ENCODE data around the gene MESP1. TPM values are rescaled to one million over a fixed set of nuclear protein-coding genes. Genes with fewer than 3 reads are reported as not detected.

MESP1 gene
- total RNA-seq, 4 donors from 2014 or later, result 0.15 to 2.0 (median 0.60) TPM

GRCh38 chr15:89759835-89760234 lies 8.8 kb upstream of the MESP1 start:
- no peak overlapping the region for H3K4me3 ChIP-seq
- ATAC-seq, result no peak
- 60 to 100% methylated on average over 1 of the region's 3 CpGs for WGBS, 2 donors (ENCODE audit: low coverage in 1 of 2)

GRCh38 chr15:89758981-89759380 lies 7.9 kb upstream of the MESP1 start:
- WGBS, 2 donors (ENCODE audit: low coverage in 1 of 2), result 86% methylated on average over 4 of the region's 8 CpGs; no CpG with 5 or more reads in 1 of the 2 donors
- H3K36me3 ChIP-seq, result no peaks in the 10 kb centered on the region
- no peaks in the 10 kb centered on the region for H3K9me3 ChIP-seq
- H3K27me3 ChIP-seq, result peaks cover 6% of the 10 kb centered on the region
- no peak overlapping the region for H3K27ac ChIP-seq
- peaks cover 0 to 12% (median 2%) of the 10 kb centered on the region in 3 donors for H3K4me1 ChIP-seq
- no peak for ATAC-seq
- TF ChIP-seq POLR2AphosphoS5 (IDR thresholded peaks at IDR 0.05) (no peak), EP300 (IDR thresholded peaks at IDR 0.05) (no peak), CTCF (IDR thresholded peaks at IDR 0.05) (no peak), POLR2A (IDR thresholded peaks at IDR 0.05) (no peak)
- H3K4me3 ChIP-seq, result no peak overlapping the region

More at GRCh38 chr15:89759835-89760234, 8.8 kb upstream of the MESP1 start:
- TF ChIP-seq POLR2A (IDR thresholded peaks at IDR 0.05) (no peak), CTCF (IDR thresholded peaks at IDR 0.05) (no peak), EP300 (IDR thresholded peaks at IDR 0.05) (no peak)
- no peaks in the 10 kb centered on the region for H3K9me3 ChIP-seq
- H3K36me3 ChIP-seq, result no peaks in the 10 kb centered on the region
- H3K27ac ChIP-seq, result no peak overlapping the region
- peaks cover 6% of the 10 kb centered on the region for H3K27me3 ChIP-seq
- peaks cover 0 to 12% (median 2%) of the 10 kb centered on the region in 3 donors for H3K4me1 ChIP-seq

- no peaks in the 10 kb centered on the region for H3K9me3 ChIP-seq
- TF ChIP-seq POLR2AphosphoS5 (IDR thresholded peaks at IDR 0.05) (no peak), POLR2A (IDR thresholded peaks at IDR 0.05) (no peak), EP300 (IDR thresholded peaks at IDR 0.05) (no peak), CTCF (IDR thresholded peaks at IDR 0.05) (no peak)
- peaks cover 0 to 12% (median 2%) of the 10 kb centered on the region in 3 donors for H3K4me1 ChIP-seq
- no peaks in the 10 kb centered on the region for H3K36me3 ChIP-seq
- no peak overlapping the region for H3K27ac ChIP-seq
- H3K4me3 ChIP-seq, result no peak overlapping the region
- peaks cover 6% of the 10 kb centered on the region for H3K27me3 ChIP-seq
- WGBS, 2 donors (ENCODE audit: low coverage in 1 of 2), result no CpG with 5 or more reads among the region's 8 CpGs
- ATAC-seq, result no peak
Measured at GRCh38 chr15:89758283-89758682, 7.2 kb upstream of the MESP1 start.

GRCh38 chr15:89756897-89757296 lies 5.8 kb upstream of the MESP1 start:
- Histone ChIP-seq H3K36me3 (no peaks in the 10 kb centered on the region), H3K27me3 (peaks cover 6% of the 10 kb centered on the region), H3K27ac (no peak overlapping the region), H3K4me3 (no peak overlapping the region), H3K9me3 (no peaks in the 10 kb centered on the region), H3K4me1 (peaks cover 0 to 12% (median 2%) of the 10 kb centered on the region in 3 donors)
- 66 to 72% methylated on average over 6 to 7 of the region's 7 CpGs for WGBS, 2 donors (ENCODE audit: low coverage in 1 of 2)
- TF ChIP-seq POLR2AphosphoS5 (IDR thresholded peaks at IDR 0.05) (no peak), EP300 (IDR thresholded peaks at IDR 0.05) (no peak), POLR2A (IDR thresholded peaks at IDR 0.05) (no peak), CTCF (IDR thresholded peaks at IDR 0.05) (no peak)
- no peak for ATAC-seq

GRCh38 chr15:89755701-89756100 lies 4.7 kb upstream of the MESP1 start:
- Histone ChIP-seq H3K27me3 (peaks cover 6% of the 10 kb centered on the region), H3K4me1 (peaks cover 0 to 14% (median 2%) of the 10 kb centered on the region in 3 donors), H3K4me3 (no peak overlapping the region), H3K27ac (no peak overlapping the region), H3K9me3 (no peaks in the 10 kb centered on the region), H3K36me3 (no peaks in the 10 kb centered on the region)
- no peak for TF ChIP-seq POLR2AphosphoS5 (IDR thresholded peaks at IDR 0.05)
- no peak for TF ChIP-seq CTCF (IDR thresholded peaks at IDR 0.05)
- no peak for TF ChIP-seq POLR2A (IDR thresholded peaks at IDR 0.05)
- TF ChIP-seq EP300 (IDR thresholded peaks at IDR 0.05), result no peak
- no peak for ATAC-seq
- WGBS, 2 donors (ENCODE audit: low coverage in 1 of 2), result 87 to 100% methylated on average over 2 to 4 of the region's 4 CpGs
